HG02852 (cell line): ENCODE measurements around the gene AGBL1.

Experiments used
- ATAC-seq: cut with Tn5 transposase; IDR thresholded peaks from one replicate; pipeline ENCODE4 v1.9.1; 2021; ENCODE audit warnings: mild to moderate bottlenecking, moderate library complexity; ENCODE audit not compliant: unreplicated experiment

AGBL1 gene

DNA sequence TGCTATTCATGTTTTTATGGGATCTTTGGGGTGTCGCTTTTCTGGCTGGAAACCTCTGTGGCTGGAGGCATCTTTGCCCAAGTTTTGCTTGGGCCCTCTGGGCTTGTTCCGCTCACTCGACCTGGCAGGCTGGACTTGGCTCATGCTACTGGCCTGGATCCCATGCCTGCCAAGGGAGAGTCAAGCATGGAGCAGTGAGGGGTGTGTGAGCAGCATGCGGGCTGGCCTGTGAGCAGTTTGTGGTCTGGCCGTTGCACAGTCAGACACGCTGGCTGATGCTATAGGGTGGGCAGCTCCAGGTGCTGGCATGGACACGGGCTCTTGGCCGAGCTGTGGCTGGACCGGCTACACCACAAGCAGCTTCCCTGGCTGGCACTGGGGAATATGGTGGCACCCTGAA lies 491.1 kb downstream of the AGBL1 start:
- no peak for ATAC-seq

DNA sequence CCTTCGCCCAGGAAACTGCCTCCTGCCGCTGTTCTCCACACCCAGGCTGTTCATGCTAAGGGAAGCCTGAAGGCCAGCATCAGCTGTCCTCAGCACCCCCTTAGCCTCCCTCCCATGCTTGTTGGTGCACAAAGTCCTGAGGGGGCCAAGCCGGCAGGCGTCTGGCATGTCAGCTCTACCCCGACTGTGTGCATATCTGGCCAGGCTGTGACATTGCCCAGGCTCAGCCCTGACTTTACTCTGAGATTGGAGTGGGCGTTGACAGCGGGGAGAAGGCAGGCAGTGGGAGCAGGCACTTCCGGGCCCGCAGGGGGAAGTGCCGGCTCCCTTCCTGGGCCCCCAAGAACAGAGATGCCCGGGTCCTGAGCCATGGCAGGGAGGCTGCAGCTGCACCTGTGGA lies 492.2 kb downstream of the AGBL1 start:
- no peak for ATAC-seq

DNA sequence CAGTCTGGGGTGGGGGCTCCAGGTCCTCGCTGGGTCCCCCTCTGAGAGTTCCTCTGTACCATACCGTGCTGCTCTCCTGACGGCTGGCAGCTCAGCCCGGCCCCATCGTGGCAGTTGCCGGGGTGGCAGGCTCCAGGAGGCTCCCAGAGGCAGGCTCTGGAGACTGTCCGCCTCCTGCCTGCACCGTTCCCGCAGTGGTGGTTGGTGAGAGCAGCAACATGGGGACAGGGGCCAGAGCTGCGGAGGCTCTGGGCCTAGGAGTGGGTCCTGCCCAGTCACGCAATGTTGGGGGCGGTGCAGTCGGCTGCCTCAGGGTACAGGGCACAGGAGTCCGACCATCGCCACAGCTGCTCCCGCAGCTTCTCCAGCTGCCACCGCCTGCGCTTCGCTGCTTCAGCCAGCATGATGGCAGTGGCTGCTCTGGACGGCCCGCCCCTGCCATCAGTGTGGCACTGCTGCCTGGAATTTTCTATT lies 492.7 kb downstream of the AGBL1 start:
- no peak for ATAC-seq

DNA sequence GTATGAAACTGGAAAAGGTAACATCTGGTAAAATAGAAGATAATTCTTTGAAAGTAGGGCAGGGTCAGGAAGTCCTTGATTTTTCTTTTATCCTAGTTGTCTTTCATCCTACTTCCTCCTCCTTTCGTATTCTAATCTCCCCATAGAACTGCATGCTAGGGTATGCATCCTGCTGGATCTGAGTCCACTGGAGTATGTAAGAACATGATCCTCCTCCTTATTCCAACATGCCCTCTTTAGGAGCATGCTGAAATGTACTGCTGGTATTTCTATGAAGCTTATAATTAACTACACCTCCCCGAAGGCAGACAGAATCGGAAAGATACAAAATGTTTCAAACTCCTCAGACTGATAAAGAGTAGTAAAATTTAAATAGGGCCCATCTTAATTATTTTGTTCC lies 493.8 kb downstream of the AGBL1 start:
- no peak for ATAC-seq

DNA sequence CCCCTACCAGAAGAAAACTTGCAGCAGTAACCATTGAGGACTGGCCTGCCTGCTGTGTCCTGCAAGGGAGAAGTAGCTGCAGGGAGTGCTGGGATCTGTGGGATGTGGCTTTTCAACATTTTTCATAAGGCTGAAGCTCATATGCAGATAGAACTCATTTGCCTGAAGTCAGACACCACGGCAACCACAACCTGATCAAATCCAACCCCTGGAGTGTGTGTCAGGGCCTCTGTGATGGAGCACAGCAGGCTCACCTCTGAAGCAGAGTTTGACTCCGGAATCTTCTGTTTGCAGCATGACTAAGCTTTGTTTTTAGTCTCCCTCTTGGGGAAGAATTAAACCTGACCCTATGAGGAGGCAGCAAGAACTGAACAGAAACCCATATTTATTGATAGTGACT lies 508.7 kb downstream of the AGBL1 start:
- ATAC-seq = no peak

DNA sequence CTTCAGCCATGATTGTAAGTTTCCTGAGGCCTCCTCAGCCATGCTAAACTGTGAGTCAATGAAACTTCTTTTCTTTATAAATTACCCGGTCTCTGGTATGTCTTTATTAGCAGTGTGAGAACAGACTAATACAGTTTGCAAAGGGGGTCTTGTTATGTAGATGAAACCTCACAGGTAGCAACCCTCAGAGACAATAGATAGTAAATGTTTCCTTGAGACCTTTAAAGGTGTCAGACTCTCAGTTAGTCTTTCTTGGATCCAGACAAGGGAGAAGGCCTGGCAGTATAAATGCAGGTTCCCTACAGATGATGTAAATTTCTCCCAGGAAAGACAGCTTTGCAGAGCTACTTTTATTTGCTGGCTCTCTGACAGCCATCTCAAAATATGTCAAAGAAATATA lies 510.8 kb downstream of the AGBL1 start:
- ATAC-seq = no peak

DNA sequence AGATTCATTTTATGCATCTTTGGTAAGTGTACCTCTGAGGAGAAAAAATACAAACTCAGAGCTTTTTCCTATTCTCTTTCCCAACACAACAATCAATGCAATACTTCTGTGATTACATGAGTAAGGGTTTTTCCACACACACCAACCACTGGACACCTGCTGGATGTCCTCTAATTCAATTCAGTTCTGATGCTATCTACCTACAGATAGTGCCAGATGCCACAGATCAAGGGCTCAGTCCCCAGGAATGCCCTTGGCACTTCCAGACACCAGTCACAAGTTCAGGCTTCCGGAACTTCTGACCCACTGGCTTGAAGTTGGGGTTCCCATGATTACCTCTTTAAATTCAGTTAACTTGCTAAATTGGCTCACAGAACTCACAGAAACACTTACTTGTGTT lies 511.5 kb downstream of the AGBL1 start:
- no peak for ATAC-seq

DNA sequence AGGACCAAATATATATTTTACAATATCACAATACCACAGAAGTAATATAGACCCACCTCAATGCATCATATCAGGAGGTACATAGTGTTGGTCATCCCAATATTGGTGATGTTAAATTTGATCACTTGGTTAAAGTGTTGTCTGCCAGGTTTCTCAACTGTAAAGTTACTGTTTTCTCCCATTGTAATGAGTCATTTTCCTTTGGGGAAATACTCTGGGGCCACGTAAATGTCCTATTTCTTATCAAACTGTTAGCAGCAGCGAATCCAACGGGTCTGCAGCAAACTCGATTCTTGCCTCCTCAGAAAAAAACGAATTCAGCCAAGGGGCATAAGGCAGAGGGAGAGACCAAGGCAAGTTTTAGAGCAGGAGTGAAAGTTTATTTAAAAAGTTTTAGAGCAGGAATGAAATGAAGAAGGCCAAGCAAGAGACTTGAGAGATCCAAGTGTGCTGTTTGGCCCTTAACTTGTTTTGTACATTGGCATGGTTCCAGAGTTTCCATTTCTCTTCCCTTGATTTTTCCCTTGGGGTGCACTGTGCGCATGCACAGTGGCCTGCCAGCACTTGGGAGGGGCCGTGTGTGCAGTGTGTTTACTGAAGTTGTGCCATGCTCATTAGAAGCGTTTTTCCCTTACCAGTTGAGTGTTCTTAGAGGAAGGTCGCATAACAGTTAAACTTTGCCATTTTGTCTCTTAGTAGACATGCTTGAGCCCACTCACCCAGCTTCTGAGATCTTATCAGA lies 512.5 kb downstream of the AGBL1 start:
- ATAC-seq = no peak

DNA sequence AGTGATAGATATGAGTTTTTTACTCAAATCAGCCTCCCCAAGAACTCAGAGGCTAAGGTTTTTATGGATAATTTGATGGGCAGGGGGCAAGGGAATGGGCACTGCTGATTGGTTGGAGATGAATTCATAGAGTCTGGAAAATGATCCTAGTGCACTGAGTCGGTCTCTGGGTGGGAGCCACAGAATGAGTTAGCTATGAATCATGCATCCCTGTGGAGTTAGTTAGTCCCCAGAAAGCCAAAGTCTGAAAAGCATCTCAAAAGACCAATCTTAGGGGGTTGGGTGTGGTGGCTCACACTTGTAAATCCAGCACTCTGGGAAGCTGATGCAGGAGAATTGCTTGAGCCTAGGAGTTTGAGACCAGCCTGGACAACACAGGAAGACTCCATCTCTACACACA lies 516.1 kb downstream of the AGBL1 start:
- no peak for ATAC-seq

DNA sequence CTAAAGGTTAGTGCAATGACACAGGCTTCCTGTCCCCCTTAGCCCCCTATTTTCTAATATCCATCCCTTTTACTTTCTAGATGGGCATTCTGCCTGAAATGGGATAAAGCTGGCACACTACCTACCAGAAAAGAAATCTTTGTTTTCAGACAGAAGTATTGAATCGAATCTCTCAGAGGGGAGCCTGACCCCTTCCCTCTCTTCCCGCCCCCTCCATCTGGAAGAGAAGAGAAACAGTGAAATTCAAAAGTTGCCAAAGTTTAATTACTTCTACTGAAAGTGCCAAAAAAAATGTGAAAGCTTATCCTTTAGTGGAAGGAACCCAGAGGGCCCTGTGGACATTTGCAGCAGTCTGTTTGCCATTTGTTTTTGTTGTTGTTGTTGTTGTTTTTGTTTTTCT lies 523.8 kb downstream of the AGBL1 start:
- no peak for ATAC-seq

DNA sequence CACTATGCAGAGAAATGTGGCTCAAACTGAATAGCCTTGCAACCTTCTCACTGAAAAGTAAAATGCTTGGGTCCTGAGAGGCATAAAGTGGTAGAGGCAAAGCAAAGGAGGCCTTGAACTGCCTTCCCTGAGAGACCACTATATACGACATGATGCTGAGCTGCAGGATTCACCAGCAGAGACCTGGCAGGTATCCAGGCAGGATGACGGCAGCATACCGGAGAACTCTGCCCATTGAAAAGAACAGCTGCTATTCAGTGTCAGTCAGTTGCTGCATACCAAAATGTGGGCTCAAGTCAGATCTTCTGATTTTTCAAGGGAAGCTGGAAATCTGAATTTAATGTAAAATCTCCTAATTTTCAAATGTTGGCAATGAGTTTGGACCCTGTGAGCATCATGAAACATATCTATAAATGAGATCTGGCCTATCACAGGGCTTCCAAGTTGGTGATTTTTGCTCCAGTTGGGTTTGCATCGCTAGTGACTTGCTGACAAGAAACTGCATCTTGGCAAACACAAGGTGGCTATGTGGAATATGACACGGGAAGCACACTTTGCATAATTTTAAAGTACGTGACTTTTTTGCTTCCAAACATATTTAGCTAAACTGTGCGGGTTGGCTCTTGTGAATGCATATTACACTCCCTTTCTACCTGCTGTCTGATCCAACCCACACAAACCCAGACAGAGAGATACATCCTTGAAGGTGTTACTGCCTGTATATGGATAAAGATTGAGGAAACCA lies 529.0 kb downstream of the AGBL1 start:
- no peak for ATAC-seq

DNA sequence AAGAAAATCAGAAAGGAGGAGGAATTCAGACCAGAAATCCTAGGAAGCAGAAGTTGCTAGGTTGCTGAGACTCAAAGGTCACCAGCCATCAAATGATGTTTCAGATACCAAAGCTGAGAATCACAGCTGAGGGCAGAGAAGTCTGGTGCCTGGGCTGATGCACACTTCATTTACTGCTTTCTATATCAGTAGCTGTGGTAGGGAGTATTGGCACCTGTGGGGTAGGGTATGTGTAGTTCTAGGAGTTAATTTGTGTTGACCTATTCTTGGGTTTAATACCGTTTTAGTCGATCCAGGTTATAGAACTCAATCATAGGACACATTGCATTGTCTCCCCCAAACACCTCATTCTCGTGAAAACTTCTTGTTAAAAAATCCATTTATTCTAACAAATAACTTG lies 529.6 kb downstream of the AGBL1 start:
- ATAC-seq = no peak

DNA sequence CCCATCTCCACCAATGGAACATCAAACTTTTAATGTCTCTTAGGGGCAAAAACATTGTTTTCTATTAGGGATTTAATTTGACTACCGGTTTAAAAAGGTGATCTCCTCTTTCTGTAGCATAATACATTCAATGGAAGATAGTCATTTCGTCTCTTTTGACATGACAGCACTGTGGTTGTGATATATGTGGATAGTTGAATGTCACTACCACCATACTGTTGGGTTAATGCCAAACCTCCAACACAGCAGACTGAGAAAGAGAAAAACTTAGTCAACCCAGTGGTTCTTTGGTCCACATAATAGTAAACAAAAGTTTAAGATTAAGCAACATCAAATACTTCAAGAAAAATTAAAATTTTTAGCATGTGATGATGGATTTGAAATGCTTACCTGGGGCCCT lies 530.4 kb downstream of the AGBL1 start:
- no peak for ATAC-seq

DNA sequence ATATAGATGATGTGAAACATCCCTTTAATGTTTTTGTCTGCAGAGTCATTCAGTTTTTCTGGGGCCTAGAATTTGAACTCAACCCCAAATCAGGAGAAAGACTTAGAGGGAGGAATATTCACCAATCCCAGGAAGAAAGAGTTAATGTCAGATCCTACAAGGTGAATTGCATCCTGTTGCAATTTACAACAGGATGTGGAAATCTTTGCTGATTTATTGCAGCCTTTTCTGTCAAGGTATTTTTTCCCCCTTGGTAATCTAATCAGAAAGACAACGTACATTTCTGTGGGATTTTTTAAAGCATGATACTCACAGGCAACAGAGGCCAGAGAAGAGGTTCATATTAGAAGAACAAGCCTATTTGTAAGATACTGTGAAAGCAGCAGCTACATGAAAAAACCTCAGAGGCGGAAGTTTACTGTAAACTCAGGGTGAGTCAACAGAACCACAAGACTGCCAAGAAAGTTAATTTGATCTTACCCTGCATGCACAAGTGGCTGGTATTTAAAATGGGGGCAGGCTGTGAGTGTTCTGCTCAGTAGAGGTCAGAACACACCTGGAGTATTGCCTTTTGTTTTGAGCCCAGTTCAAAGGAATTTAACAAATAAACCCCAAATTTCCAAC lies 531.9 kb downstream of the AGBL1 start:
- no peak for ATAC-seq

DNA sequence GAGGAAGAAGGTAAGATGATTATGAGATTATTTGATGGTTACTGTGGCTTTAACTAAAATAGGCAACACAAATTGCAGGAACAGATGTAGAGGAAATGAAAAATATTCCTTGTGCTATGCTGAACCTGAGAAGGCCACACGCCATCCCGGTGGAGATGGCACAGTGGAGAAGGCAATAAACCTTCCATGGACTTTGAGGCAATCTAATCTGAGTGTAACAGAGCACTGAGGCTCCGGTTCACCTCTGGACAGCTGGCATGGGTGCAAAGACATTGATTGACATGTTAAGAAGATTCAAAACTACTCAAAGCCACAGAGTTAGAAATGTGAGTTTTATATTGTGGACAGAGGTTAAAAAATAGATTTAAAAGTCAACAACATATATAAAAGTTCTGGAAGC lies 535.7 kb downstream of the AGBL1 start:
- no peak for ATAC-seq

DNA sequence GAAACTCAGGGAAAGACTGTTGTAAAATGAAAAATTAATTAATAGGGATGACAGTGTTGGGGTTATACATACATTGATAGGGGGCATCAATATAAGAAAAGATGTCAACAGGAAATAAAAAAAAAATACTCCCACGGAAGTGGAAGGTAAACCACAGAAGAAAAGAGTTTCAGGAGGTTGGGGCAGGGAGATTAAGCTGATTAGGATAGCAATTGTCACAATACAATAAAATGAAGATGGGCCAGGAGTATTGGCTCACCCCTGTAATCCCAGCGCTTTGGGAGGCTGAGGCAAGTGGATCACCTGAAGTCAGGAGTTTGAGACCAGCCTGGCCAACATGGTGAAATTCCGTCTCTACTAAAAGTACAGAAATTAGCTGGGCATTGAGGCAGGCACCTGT lies 536.1 kb downstream of the AGBL1 start:
- ATAC-seq = no peak

DNA sequence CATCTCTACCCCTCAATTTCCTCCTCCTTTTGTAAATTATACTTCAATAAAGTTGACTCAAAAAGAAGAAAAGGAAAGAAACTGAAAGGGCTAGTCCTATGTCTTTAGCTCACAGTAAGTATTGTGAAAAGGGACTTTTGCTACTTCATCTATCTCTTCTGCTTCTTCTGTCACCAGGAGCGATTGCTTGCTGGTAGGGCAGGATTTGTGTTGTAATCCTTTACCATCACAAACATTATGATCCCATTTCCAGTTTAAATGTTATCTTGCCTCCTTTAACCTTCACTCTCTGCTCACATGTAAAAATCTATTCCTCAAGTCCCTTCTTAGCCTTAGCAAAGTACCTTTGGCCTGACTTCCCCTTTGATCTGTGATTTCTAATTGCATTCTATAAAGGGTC lies 537.1 kb downstream of the AGBL1 start:
- ATAC-seq = no peak

DNA sequence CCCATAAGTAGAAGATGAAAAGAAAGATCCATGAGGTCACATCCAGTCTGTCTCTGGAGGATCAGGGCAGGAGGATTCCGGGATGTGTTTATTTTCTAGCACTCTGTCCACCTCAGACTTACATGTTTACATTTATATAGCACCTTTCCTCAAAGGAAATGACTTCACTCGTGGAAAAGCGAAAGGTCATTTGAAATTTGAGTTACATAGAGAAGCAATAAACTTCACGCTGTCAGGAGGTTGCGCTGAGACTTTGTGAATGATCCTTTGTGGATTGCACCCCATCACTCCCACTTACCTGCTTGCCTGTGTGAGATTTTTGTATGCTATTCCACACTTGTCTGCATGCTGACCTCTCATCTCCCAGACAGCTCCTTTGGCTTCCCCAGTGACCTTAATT lies 540.5 kb downstream of the AGBL1 start:
- ATAC-seq = no peak

DNA sequence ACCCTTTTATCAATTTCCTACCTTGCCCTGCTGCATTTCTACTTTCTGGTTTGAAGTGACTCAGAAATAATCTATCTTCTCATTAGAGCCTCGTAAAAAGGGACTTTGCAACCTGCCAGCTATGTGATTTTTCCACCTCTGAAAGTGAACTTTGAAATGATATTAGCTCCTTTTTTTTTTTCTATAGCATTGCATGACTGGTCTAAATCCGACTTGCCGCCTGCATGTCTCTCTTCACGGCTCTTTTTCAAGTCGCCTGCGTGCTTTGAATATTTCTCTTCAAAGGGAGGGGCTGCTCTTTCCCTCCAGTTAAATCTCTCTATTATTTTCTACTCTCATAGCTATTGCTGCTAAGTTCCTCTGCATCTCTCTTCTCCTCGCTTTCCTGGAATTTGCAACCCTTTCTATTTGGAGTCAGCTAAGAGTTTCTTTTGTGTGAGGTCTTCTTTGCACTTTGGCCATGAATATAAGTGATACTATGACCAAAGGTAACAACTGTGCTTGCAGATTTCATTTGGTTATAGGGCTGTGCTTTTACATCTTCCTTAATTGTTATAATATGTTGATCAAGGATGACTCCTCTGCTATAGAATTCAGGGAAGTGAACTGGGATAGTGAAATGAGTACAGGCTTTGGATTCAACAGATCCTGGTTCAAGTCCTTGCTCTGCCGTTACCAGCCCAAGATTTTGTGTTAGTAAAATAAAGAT lies 541.1 kb downstream of the AGBL1 start:
- ATAC-seq = no peak

DNA sequence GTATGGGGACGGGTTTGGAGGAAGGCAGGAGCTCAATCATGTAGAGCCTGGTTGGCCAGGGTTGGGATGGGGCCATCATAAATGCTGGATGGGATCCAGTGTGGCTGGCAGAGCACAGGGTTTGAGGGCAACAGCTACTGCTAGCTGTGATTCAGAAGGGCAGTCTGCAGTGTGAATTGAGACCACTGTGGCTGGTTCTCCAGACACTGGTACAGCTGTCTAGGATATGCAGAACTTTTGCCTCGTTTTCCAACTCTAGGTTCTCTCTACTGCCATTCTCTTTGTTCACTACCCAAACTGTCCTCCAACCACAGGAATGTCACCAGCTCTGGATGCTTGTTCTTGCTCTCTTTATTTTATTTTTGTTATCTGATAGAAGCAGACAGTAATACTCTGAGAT lies 543.6 kb downstream of the AGBL1 start:
- ATAC-seq = no peak

DNA sequence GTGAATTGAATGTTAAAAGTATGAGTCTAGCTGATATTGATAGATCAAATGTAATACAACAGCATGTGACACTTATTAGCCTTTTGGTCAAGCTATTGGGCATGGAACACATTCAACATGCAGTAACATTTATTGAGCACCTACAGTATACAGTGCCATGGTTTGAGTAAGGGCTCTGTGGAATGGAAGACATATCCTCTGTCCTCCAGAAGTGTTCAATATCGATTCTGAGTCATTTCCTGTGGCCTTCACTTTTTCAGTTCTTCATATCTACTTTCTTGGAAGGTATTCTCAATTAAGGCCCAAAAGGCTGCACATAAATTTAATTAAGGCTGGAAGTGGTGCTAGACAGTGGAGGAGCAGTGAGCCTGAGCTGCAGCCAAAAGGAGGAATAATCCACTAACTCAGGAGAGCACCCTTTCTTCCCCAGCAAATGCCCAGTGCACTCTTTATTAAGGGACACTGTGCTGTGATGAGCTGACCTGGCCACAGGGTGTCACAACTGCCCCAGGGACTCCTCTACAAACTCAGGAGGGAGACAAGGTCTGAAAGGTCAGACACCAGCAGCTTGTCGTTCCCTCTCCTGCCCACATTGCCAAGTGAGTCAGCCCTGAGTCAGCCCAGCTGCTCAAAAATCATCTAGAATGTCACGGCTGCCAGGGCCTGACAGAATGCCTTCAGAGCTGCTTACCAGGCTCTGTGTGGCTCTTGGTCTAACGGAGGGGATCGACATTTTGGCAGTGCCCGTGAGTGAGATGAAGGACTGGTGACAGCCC lies 544.8 kb downstream of the AGBL1 start:
- ATAC-seq = no peak
